ENCODE results near the gene LAMC3.

The LAMC3 gene

DNA sequence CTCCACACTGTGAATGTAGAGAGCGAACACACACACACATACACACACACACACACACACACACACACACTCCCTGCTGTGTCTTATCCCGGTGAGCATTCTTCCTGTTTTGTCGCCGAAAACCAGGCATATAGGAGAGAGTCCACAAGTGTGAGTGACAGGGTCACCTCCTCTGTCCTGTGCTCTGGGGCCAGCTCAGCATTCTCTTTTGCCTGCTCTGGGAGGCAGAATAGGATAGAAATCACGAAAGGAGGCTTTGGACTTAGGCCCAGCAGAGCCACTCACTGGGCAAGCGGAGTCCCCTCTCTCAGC is 3.0 kb downstream of the LAMC3 start:
- TF ChIP-seq, protein P1, sequence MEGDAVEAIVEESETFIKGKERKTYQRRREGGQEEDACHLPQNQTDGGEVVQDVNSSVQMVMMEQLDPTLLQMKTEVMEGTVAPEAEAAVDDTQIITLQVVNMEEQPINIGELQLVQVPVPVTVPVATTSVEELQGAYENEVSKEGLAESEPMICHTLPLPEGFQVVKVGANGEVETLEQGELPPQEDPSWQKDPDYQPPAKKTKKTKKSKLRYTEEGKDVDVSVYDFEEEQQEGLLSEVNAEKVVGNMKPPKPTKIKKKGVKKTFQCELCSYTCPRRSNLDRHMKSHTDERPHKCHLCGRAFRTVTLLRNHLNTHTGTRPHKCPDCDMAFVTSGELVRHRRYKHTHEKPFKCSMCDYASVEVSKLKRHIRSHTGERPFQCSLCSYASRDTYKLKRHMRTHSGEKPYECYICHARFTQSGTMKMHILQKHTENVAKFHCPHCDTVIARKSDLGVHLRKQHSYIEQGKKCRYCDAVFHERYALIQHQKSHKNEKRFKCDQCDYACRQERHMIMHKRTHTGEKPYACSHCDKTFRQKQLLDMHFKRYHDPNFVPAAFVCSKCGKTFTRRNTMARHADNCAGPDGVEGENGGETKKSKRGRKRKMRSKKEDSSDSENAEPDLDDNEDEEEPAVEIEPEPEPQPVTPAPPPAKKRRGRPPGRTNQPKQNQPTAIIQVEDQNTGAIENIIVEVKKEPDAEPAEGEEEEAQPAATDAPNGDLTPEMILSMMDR (IDR thresholded peaks at IDR 0.05): no peak
- H3K27me3 ChIP-seq: peaks cover 0 to 70% of the 10 kb centered on the region in 2 donors
- no peak overlapping the region for H3K27ac ChIP-seq
- peaks cover 0 to 11% (median 8%) of the 10 kb centered on the region in 4 donors for H3K4me1 ChIP-seq
- H3K9me3 ChIP-seq: no peaks in the 10 kb centered on the region
- DNase-seq: no peak
- no peak overlapping the region for H3K4me3 ChIP-seq
- no peaks in the 10 kb centered on the region for H3K36me3 ChIP-seq
- intact Hi-C loops (cut with DNase I; ENCODE audit: low total_unique reads): no loop called here

- intact Hi-C loops (cut with DNase I; ENCODE audit: low total_unique reads): no loop called here
- no peaks in the 10 kb centered on the region for H3K9me3 ChIP-seq
- TF ChIP-seq, protein P1 (IDR thresholded peaks at IDR 0.05): no peak
- no peak overlapping the region for H3K4me3 ChIP-seq
- H3K27ac ChIP-seq: no peak overlapping the region
- no peak for DNase-seq
- H3K36me3 ChIP-seq: no peaks in the 10 kb centered on the region
- peaks cover 0 to 70% of the 10 kb centered on the region in 2 donors for H3K27me3 ChIP-seq
- H3K4me1 ChIP-seq: peaks cover 0 to 11% (median 8%) of the 10 kb centered on the region in 4 donors
These were observed 3.5 kb downstream of the LAMC3 start for GRCh38 chr9:131012396-131012917.

DNA sequence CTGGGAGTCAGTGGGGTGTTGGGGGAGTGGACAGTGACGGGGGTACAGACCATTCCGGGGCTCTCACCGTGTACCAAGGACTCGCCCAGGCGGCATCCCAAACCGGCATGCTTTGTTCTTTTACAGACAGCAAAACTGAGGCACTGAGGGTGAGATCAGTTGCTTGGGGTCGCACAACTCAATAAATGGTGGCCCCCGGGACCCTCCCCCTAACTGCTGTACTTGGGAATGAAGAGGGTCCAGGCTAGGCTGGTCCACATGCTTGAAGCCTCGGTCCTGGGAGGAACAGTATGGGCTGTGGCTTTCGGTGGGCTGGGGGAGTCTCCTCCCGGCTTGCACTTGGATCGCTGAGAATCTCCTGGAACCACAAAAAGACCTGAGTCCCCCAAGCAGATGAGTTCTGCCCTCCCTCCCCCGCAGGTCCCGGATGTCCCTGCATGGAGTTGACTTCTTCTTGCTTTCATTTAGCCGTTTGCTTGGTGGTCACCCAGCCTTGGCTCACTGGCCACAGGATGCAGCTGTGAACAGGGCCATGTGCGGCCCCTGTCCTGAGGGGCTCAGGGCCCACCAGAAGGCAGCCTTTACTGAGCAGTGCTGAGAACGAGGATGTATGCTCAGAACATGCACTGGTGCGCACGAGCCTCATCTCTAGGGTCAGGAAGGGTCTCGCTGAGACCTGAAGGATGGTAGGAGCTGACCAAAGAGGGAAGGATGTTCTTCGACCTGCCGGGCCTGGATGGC is 4.2 kb downstream of the LAMC3 start:
- TF ChIP-seq, protein P1 (IDR thresholded peaks at IDR 0.05): no peak
- intact Hi-C loops (cut with DNase I; ENCODE audit: low total_unique reads): no loop called here
- Histone ChIP-seq H3K36me3 (no peaks in the 10 kb centered on the region), H3K4me1 (peaks cover 0 to 11% (median 8%) of the 10 kb centered on the region in 4 donors), H3K9me3 (no peaks in the 10 kb centered on the region), H3K27me3 (peaks cover 0 to 66% of the 10 kb centered on the region in 2 donors), H3K27ac (no peak overlapping the region), H3K4me3 (no peak overlapping the region)
- no peak for DNase-seq

DNA sequence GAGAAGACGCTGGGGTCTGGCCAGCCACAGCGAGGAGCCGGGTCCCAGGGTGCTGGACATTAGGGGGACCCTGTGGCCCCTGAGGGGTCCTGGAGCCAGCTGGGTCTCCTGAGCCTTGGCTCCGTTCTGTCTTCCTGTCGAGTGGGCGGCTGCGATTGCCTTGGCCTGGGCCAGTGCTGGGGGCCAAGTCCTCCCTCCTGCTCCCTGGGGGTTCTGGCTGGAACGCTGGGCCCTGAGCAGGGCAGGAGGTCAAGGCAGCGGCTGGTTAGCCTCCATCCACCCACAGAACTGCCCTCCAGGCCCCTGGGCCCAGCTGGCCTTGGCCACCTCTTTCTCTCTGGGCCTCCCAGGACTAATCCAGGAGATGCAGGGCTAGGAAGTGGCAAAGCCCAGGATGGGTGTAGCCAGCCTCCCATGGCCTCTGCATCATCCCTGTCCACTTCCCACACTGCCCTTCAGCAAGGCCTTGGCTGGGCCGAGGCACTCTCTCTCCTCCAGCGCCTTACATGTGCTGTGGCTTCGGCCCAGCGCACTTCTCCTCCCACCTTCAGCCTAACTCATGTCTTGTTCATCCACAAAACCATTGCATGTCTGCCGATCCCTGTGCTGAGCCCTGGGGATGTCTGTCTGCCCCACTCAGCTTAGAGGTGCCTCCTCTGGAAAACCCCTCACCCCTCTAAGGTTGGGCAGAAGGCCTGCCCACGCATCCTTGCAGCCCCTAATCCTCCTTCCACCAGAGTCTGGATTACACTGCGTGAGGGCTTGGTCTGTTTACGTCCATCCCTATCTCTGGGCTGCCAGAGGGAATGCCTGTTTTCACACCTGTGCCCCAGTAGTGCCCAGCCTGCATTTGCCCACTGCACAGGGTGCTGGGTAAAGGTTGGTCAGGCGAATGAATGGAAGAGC is 5.0 kb downstream of the LAMC3 start:
- peaks cover 0 to 5% (median 4%) of the 10 kb centered on the region in 4 donors for H3K4me1 ChIP-seq
- H3K9me3 ChIP-seq: no peaks in the 10 kb centered on the region
- no peak overlapping the region for H3K4me3 ChIP-seq
- intact Hi-C loops (cut with DNase I; ENCODE audit: low total_unique reads): no loop called here
- no peaks in the 10 kb centered on the region for H3K36me3 ChIP-seq
- peaks cover 0 to 60% of the 10 kb centered on the region in 2 donors for H3K27me3 ChIP-seq
- DNase-seq: no peak
- TF ChIP-seq, protein P1 (IDR thresholded peaks at IDR 0.05): no peak
- H3K27ac ChIP-seq: no peak overlapping the region

DNA sequence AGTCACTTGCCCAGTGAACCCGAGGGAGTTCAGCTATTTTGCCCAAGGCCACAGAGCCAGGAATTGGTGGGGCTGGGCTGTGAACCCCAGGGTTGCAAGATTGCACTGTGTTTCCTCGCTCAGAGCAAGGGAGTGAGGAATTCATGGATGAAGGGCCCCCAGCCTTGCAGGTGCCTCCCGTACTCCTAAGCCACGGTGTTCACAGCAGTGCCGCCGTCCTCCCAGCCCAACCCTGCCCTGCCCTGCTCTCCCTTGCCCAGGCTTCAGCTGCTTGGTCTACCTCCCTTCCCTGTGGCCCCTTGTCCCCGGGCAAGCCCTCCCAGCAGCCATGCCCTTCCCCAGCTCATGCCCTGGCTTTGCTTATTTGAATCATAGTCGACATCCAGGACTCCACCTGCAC is 6.1 kb downstream of the LAMC3 start:
- no peak for DNase-seq
- TF ChIP-seq, protein P1 (IDR thresholded peaks at IDR 0.05): no peak
- Histone ChIP-seq H3K27me3 (peaks cover 0 to 49% of the 10 kb centered on the region in 2 donors), H3K36me3 (no peaks in the 10 kb centered on the region), H3K9me3 (peaks cover 0 to 3% (median 2%) of the 10 kb centered on the region in 3 donors), H3K4me1 (peaks cover 0 to 8% (median 4%) of the 10 kb centered on the region in 4 donors), H3K4me3 (no peak overlapping the region), H3K27ac (no peak overlapping the region)
- intact Hi-C loops (cut with DNase I; ENCODE audit: low total_unique reads): no loop called here

All from tibial artery (tissue), 4 donors.